PC-3 (cell line): ENCODE results near the gene CLDN24. TPM values are rescaled to one million over a fixed set of nuclear protein-coding genes. Genes with fewer than 3 reads are reported as not detected.

Experiments used
- ATAC-seq: fragments of 200-7000 bp; cut with Tn5 transposase; 2 replicates; pipeline ENCODE4 v1.9.1; 2020; ENCODE audit warnings: mild to moderate bottlenecking, moderate library complexity
- BruUV-seq: library from RNA; stranded (reverse); fragments of 400-500 nt; replicated peaks from 2 replicates; lab custom pipeline; 2021; lab: Mats Ljungman, UMichigan
- CTCF ChIA-PET: fragments of 300-600 bp; sonication (Branson Sonifier 250); formaldehyde crosslinking; loops from one replicate; lab custom pipeline; 2022; ENCODE audit warnings: antibody characterized with exemption; lab: Charles Lee
- POLR2A ChIA-PET: fragments of 300-600 bp; sonication (Branson Sonifier 250); formaldehyde crosslinking; loops from one replicate; lab custom pipeline; 2022; ENCODE audit warnings: antibody characterized with exemption; ENCODE audit not compliant: unreplicated experiment; lab: Charles Lee
- DNase-seq: peaks from one replicate; pipeline ENCODE4 v3.0.0-alpha.2; 2015
- H2AFZ ChIP-seq: fragments of 300-600 bp; sonication (generic); 2 replicates; pipeline ENCODE4 v1.6.0; 2016; ENCODE audit warnings: antibody characterized with exemption, low read length
- H3F3A ChIP-seq: fragments of 300-600 bp; sonication (generic); one replicate; pipeline ENCODE4 v1.6.0; 2017; ENCODE audit warnings: antibody characterized with exemption, low read length, control low read depth, mild to moderate bottlenecking; ENCODE audit not compliant: unreplicated experiment
- H3K27ac ChIP-seq: fragments of 300-600 bp; sonication (generic); 2 replicates; pipeline ENCODE4 v1.5.1; 2016; ENCODE audit warnings: mild to moderate bottlenecking, low read length
- H3K27me3 ChIP-seq: fragments of 300-600 bp; sonication (generic); 2 replicates; pipeline ENCODE4 v1.6.1; 2016; ENCODE audit warnings: low read length, mixed read lengths
- H3K36me3 ChIP-seq: fragments of 300-600 bp; sonication (generic); 2 replicates; pipeline ENCODE4 v1.6.1; 2016; ENCODE audit warnings: low read depth, mixed run types, low read length, mixed read lengths
- H3K4me1 ChIP-seq: fragments of 300-600 bp; sonication (generic); 2 replicates; pipeline ENCODE4 v1.5.1; 2016; ENCODE audit warnings: low read length; ENCODE audit not compliant: insufficient read depth
- H3K4me2 ChIP-seq: fragments of 300-600 bp; sonication (generic); 2 replicates; pipeline ENCODE4 v1.6.0; 2016; ENCODE audit warnings: low read length
- H3K4me3 ChIP-seq: fragments of 300-600 bp; sonication (generic); 2 replicates; pipeline ENCODE4 v1.5.1; 2016; ENCODE audit warnings: mild to moderate bottlenecking, low read length, mixed read lengths
- H3K79me2 ChIP-seq: fragments of 300-600 bp; sonication (generic); 2 replicates; pipeline ENCODE4 v1.6.1; 2017; ENCODE audit warnings: low read length, mixed read lengths
- H3K9ac ChIP-seq: fragments of 300-600 bp; sonication (generic); 2 replicates; pipeline ENCODE4 v1.6.0; 2016; ENCODE audit warnings: mild to moderate bottlenecking, low read length
- H3K9me2 ChIP-seq: fragments of 300-600 bp; sonication (generic); replicated peaks from 2 replicates; pipeline ENCODE4 v1.6.1; 2016; ENCODE audit warnings: mixed run types, low read length, mixed read lengths
- H3K9me3 ChIP-seq: fragments of 300-600 bp; sonication (generic); 2 replicates; pipeline ENCODE4 v1.6.1; 2016; ENCODE audit warnings: low read length, mixed read lengths
- H4K20me1 ChIP-seq: fragments of 300-600 bp; sonication (generic); 2 replicates; pipeline ENCODE4 v1.6.1; 2016; ENCODE audit warnings: low read length, mixed read lengths
- EZH2 ChIP-seq: fragments of 300-600 bp; sonication (generic); IDR thresholded peaks from one replicate; pipeline ENCODE4 v1.6.1; 2017; ENCODE audit warnings: antibody characterized with exemption, mild to moderate bottlenecking, low read length; ENCODE audit not compliant: unreplicated experiment
- EZH2phosphoT487 ChIP-seq: fragments of 300-600 bp; sonication (generic); IDR thresholded peaks from 2 replicates; pipeline ENCODE4 v1.6.1; 2018; ENCODE audit warnings: mild to moderate bottlenecking, antibody characterized with exemption, low read length, borderline replicate concordance
- intact Hi-C: fragments of 100-400 bp; cut with micrococcal nuclease; formaldehyde crosslinking; loops from 2 replicates; pipeline ENCODE4 v1.9.0; 2023
- total RNA-seq: library from RNA; depleted of rRNA; stranded (reverse); fragments of >200 nt; gene quantifications from 2 replicates; pipeline ENCODE4 v1.2.3, GENCODE V29; 2014
- TF ChIP-seq, protein P1 (sequence below): fragments of 300-600 bp; sonication (generic); conservative IDR thresholded peaks from 2 replicates; pipeline ENCODE4 v1.5.1; 2017; ENCODE audit warnings: antibody characterized with exemption, low read depth, mild to moderate bottlenecking, low read length

The CLDN24 gene
- total RNA-seq, 1 experiment from 2014 or later, result not detected

DNA sequence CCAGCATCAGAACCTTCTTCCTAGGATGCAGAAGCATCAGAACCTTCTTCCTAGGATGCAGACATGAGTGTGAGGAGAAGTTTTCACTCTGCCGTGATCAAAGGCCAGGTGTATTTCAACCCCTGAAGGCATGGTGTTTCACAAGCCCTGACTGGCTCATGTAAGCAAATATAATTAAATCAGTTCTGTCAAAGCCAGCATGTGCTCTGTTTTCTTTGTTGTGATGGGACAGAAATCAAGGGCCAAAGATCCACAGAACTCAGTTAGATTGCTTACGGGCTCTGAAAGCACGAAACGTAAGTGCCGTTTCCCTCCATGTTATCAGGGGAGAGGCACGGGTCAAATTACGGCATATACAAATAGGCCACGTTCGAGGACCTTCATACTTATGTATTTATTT is 32.0 kb upstream of the CLDN24 start:
- DNase-seq (peak; percentile 37), ATAC-seq (no peak)
- intact Hi-C loops, result no loop called here
- TF ChIP-seq EZH2 (no peak), EZH2phosphoT487 (no peak)
- TF ChIP-seq, protein P1, sequence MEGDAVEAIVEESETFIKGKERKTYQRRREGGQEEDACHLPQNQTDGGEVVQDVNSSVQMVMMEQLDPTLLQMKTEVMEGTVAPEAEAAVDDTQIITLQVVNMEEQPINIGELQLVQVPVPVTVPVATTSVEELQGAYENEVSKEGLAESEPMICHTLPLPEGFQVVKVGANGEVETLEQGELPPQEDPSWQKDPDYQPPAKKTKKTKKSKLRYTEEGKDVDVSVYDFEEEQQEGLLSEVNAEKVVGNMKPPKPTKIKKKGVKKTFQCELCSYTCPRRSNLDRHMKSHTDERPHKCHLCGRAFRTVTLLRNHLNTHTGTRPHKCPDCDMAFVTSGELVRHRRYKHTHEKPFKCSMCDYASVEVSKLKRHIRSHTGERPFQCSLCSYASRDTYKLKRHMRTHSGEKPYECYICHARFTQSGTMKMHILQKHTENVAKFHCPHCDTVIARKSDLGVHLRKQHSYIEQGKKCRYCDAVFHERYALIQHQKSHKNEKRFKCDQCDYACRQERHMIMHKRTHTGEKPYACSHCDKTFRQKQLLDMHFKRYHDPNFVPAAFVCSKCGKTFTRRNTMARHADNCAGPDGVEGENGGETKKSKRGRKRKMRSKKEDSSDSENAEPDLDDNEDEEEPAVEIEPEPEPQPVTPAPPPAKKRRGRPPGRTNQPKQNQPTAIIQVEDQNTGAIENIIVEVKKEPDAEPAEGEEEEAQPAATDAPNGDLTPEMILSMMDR, result no peak
- Histone ChIP-seq H3K4me1 (peaks cover 20% of the 10 kb centered on the region), H3K4me2 (no peak overlapping the region), H3K9me2 (no peaks in the 10 kb centered on the region), H3K36me3 (no peaks in the 10 kb centered on the region), H3K4me3 (no peak overlapping the region), H3K79me2 (no peaks in the 10 kb centered on the region), H3K27ac (no peak overlapping the region), H3K9ac (no peak overlapping the region), H2AFZ (no peak overlapping the region), H4K20me1 (no peaks in the 10 kb centered on the region), H3K27me3 (no peaks in the 10 kb centered on the region), H3K9me3 (no peaks in the 10 kb centered on the region), H3F3A (no peaks in the 10 kb centered on the region)
- ChIA-PET POLR2A (no interaction called here), CTCF (no interaction called here)
- no TSS peak for BruUV-seq

DNA sequence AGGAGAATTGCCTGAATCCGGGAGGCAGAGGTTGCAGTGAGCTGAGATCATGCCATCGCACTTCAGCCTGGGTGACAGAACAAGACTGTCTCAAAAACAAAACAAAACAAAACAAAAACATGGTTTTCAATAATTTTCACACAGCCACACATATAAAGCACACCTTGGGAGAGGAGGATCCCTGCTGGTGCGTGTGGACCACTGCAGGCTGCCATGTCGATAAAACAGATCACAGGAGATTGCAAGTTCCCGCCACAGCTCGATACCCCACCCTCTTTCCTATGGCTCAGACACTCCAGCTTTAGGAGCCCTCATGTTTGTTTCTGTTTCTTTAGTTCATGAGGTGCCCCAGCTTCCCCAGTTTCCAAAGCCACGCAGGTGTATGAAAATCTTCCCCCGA is 31.3 kb upstream of the CLDN24 start:
- Histone ChIP-seq H4K20me1 (no peaks in the 10 kb centered on the region), H3K9me2 (no peaks in the 10 kb centered on the region), H3K27me3 (no peaks in the 10 kb centered on the region), H3F3A (no peaks in the 10 kb centered on the region), H3K4me3 (no peak overlapping the region), H3K9me3 (no peaks in the 10 kb centered on the region), H2AFZ (no peak overlapping the region), H3K36me3 (no peaks in the 10 kb centered on the region), H3K4me1 (peaks cover 27% of the 10 kb centered on the region), H3K4me2 (no peak overlapping the region), H3K79me2 (no peaks in the 10 kb centered on the region), H3K9ac (no peak overlapping the region), H3K27ac (no peak overlapping the region)
- POLR2A ChIA-PET, result no interaction called here
- DNase-seq (no peak), ATAC-seq (no peak)
- CTCF ChIA-PET, result no interaction called here
- no TSS peak for BruUV-seq
- TF ChIP-seq, protein P1, result no peak
- TF ChIP-seq EZH2phosphoT487, result no peak
- no peak for TF ChIP-seq EZH2
- intact Hi-C loops, result no loop called here

DNA sequence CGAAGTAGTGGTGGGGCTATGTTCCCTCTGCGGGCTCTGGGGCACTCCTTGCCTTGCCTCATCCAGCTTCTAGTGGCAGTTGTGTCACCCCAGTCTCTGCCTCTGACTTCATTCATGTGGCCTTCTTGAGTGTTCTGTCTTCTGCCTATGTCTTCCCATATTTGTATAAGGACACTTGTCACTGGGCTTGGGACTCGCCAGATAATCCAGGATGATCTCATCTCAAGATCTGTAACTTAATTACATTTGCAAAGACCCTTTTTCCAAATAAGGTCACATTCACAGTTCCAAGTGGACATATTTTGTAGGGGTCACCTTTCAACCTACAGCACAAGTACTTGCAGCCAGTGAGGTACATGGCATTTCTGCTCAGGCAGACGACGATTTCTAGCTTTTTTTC is 30.3 kb upstream of the CLDN24 start:
- no peaks in the 10 kb centered on the region for H3K36me3 ChIP-seq
- no TSS peak for BruUV-seq
- TF ChIP-seq EZH2 (no peak), EZH2phosphoT487 (no peak)
- TF ChIP-seq, protein P1, result no peak
- no peak overlapping the region for H3K4me2 ChIP-seq
- POLR2A ChIA-PET, result no interaction called here
- H3F3A ChIP-seq, result no peaks in the 10 kb centered on the region
- no peak for ATAC-seq
- intact Hi-C loops, result no loop called here
- no peaks in the 10 kb centered on the region for H3K9me2 ChIP-seq
- DNase-seq, result no peak
- CTCF ChIA-PET, result no interaction called here
- no peak overlapping the region for H3K4me3 ChIP-seq
- H3K79me2 ChIP-seq, result no peaks in the 10 kb centered on the region
- no peak overlapping the region for H3K27ac ChIP-seq
- H4K20me1 ChIP-seq, result no peaks in the 10 kb centered on the region
- no peaks in the 10 kb centered on the region for H3K9me3 ChIP-seq
- H3K27me3 ChIP-seq, result no peaks in the 10 kb centered on the region
- H2AFZ ChIP-seq, result no peak overlapping the region
- no peak overlapping the region for H3K9ac ChIP-seq
- H3K4me1 ChIP-seq, result peaks cover 29% of the 10 kb centered on the region
